Esophagus squamous epithelium (tissue), 4 donors: ENCODE results near the gene ZBTB46.

Experiments used
- CTCF ChIP-seq, 6 experiments: fragments of 450-650 bp in 4 of 6; fragments of 200-600 bp in 2 of 6; sonication (generic) in 2 of 6; IDR thresholded peaks; one replicate each; pipeline ENCODE4 v1.5.1; 2016 to 2019; ENCODE audit warnings: antibody characterized with exemption in 6 of 6, mild to moderate bottlenecking in 4 of 6, moderate library complexity in 4 of 6
- POLR2A ChIP-seq, 4 donors: fragments of 450-650 bp; IDR thresholded peaks; one replicate each; pipeline ENCODE4 v1.6.1; 2017; ENCODE audit warnings: antibody characterized with exemption in 4 of 4, mild to moderate bottlenecking in 4 of 4, moderate library complexity in 3 of 4

- TF ChIP-seq POLR2A (IDR thresholded peaks at IDR 0.05) (no peak), CTCF (IDR thresholded peaks at IDR 0.05) (no peak)
Measured at GRCh38 chr20:63859166-63859699, 28.2 kb upstream of the ZBTB46 start.
